H1 (cell line): ENCODE measurements around the gene SIX5. TPM values are rescaled to one million over a fixed set of nuclear protein-coding genes. Genes with fewer than 3 reads are reported as not detected.

ENCODE experiments used
- CTCF ChIA-PET: fragments of 300-600 bp; sonication (Branson Sonifier 250); formaldehyde crosslinking; loops from one replicate; lab custom pipeline; 2021; ENCODE audit not compliant: partially characterized antibody; lab: Charles Lee
- POLR2A ChIA-PET: fragments of 300-600 bp; sonication (Branson Sonifier 250); formaldehyde crosslinking; loops from one replicate; lab custom pipeline; 2021; ENCODE audit warnings: inconsistent platforms; ENCODE audit not compliant: partially characterized antibody; lab: Charles Lee
- DNase-seq, 2 experiments: peaks; one replicate each; pipeline versions ENCODE4 v3.0.0 to v3.0.0-alpha.2; 2010 to 2022; ENCODE audit warnings: low spot score in 2 of 2, low read depth in 1 of 2, mixed read lengths in 1 of 2
- FAIRE-seq: peaks from 2 replicates; lab custom pipeline; 2011; peaks lifted over from hg19 to GRCh38; lab: Jason Lieb, UNC
- H2AFZ ChIP-seq: 2 replicates; pipeline ENCODE4 v1.8.1; 2012; ENCODE audit warnings: low read length, inconsistent platforms
- H2AK5ac ChIP-seq: 2 replicates; pipeline ENCODE4 v1.6.1; 2013; ENCODE audit warnings: low read depth, low read length
- H2BK120ac ChIP-seq: replicated peaks from 2 replicates; pipeline ENCODE3; 2013; ENCODE audit warnings: low read depth, low read length, inconsistent platforms
- H2BK12ac ChIP-seq: 2 replicates; pipeline ENCODE4 v1.6.1; 2013; ENCODE audit warnings: low read depth, low read length
- H2BK15ac ChIP-seq: 2 replicates; pipeline ENCODE4 v1.6.1; 2013; ENCODE audit warnings: low read length
- H2BK20ac ChIP-seq: 2 replicates; pipeline ENCODE4 v1.6.1; 2013; ENCODE audit warnings: low read length
- H2BK5ac ChIP-seq: 2 replicates; pipeline ENCODE4 v1.6.1; 2013; ENCODE audit warnings: low read depth, low read length
- H3K14ac ChIP-seq: 2 replicates; pipeline ENCODE4 v1.6.1; 2013; ENCODE audit warnings: inconsistent platforms; ENCODE audit not compliant: insufficient read length
- H3K18ac ChIP-seq: 2 replicates; pipeline ENCODE4 v1.6.1; 2013; ENCODE audit warnings: low read length; ENCODE audit errors: extremely low read depth
- H3K23ac ChIP-seq: 2 replicates; pipeline ENCODE4 v1.6.1; 2013; ENCODE audit warnings: inconsistent platforms; ENCODE audit not compliant: insufficient read length
- H3K23me2 ChIP-seq: 2 replicates; pipeline ENCODE4 v1.6.1; 2013; ENCODE audit warnings: low read depth, low read length
- H3K27ac ChIP-seq: 2 replicates; pipeline ENCODE4 v1.6.1; 2011; ENCODE audit warnings: low read depth, low read length, inconsistent platforms
- H3K27me3 ChIP-seq, 4 experiments: replicated peaks in 1 of 4; 1 replicate in 1 of 4; 2 replicates in 3 of 4; pipeline versions ENCODE4 v1.6.1 to v1.8.1; 2011 to 2013; ENCODE audit warnings: low read length in 3 of 4, mild to moderate bottlenecking in 3 of 4, inconsistent platforms in 2 of 4, mixed read lengths in 2 of 4, moderate library complexity in 1 of 4; ENCODE audit not compliant: control insufficient read depth in 3 of 4, insufficient read depth in 3 of 4; ENCODE audit errors: extremely low read depth in 1 of 4
- H3K36me3 ChIP-seq, 4 experiments: 2 replicates each; pipeline versions ENCODE4 v1.6.1 to v1.8.1; 2011 to 2013; ENCODE audit warnings: mild to moderate bottlenecking in 4 of 4, low read length in 3 of 4, moderate library complexity in 2 of 4, control low read depth in 1 of 4, inconsistent platforms in 1 of 4; ENCODE audit not compliant: insufficient read depth in 4 of 4, control insufficient read depth in 2 of 4
- H3K4ac ChIP-seq: replicated peaks from 2 replicates; pipeline ENCODE3; 2013; ENCODE audit warnings: low read length, low read depth, mixed read lengths, inconsistent platforms; ENCODE audit not compliant: insufficient read length
- H3K4me1 ChIP-seq, 4 experiments: replicated peaks in 1 of 4; 1 replicate in 1 of 4; 2 replicates in 3 of 4; pipeline versions ENCODE4 v1.6.1 to v1.8.1; 2011 to 2013; ENCODE audit warnings: low read length in 3 of 4, inconsistent platforms in 2 of 4, mixed read lengths in 1 of 4; ENCODE audit not compliant: insufficient read depth in 4 of 4, control insufficient read depth in 3 of 4
- H3K4me2 ChIP-seq, 2 experiments: 2 replicates each; pipeline versions ENCODE4 v1.6.1 to v1.8.1; 2011 to 2013; ENCODE audit warnings: low read depth in 2 of 2, low read length in 2 of 2, control low read depth in 1 of 2, inconsistent platforms in 1 of 2, mild to moderate bottlenecking in 1 of 2; ENCODE audit not compliant: insufficient read depth in 1 of 2
- H3K4me3 ChIP-seq, 4 experiments: fragments of 200-600, 300-600 bp in 1 of 4; sonication (generic), shearing (Covaris generic), sonication (Bioruptor Twin) in 1 of 4; 2 replicates each; pipeline versions ENCODE4 v1.5.1 to v1.8.1; 2011 to 2016; ENCODE audit warnings: low read length in 4 of 4, low read depth in 3 of 4, control low read depth in 2 of 4, inconsistent platforms in 2 of 4, mild to moderate bottlenecking in 2 of 4, mixed read lengths in 1 of 4, moderate library complexity in 1 of 4; ENCODE audit not compliant: insufficient read depth in 2 of 4; ENCODE audit errors: extremely low read depth in 1 of 4
- H3K56ac ChIP-seq: replicated peaks from 2 replicates; pipeline ENCODE3; 2013; ENCODE audit warnings: low read depth, mild to moderate bottlenecking, mixed read lengths, low read length, inconsistent platforms; ENCODE audit not compliant: insufficient read length
- H3K79me1 ChIP-seq: 2 replicates; pipeline ENCODE4 v1.6.1; 2013; ENCODE audit warnings: low read depth, low read length, control low read depth
- H3K79me2 ChIP-seq, 2 experiments: 2 replicates each; pipeline versions ENCODE4 v1.6.1 to v1.8.1; 2012 to 2013; ENCODE audit warnings: low read length in 2 of 2, mild to moderate bottlenecking in 2 of 2, inconsistent platforms in 1 of 2; ENCODE audit not compliant: insufficient read depth in 2 of 2, control insufficient read depth in 1 of 2
- H3K9ac ChIP-seq, 4 experiments: replicated peaks in 1 of 4; 1 replicate in 1 of 4; 2 replicates in 3 of 4; pipeline versions ENCODE4 v1.6.1 to v1.8.1; 2011 to 2013; ENCODE audit warnings: low read depth in 3 of 4, low read length in 3 of 4, control low read depth in 2 of 4, mild to moderate bottlenecking in 2 of 4, moderate library complexity in 2 of 4, inconsistent platforms in 1 of 4; ENCODE audit errors: extremely low read depth in 1 of 4
- H3K9me3 ChIP-seq, 2 experiments: 2 replicates each; pipeline versions ENCODE4 v1.6.1 to v1.8.1; 2012 to 2013; ENCODE audit warnings: mild to moderate bottlenecking in 2 of 2, moderate library complexity in 2 of 2, control low read depth in 1 of 2, inconsistent platforms in 1 of 2, low read depth in 1 of 2, low read length in 1 of 2, mixed read lengths in 1 of 2; ENCODE audit not compliant: insufficient read depth in 2 of 2
- H4K20me1 ChIP-seq, 2 experiments: replicated peaks in 1 of 2; 2 replicates each; pipeline versions ENCODE3 to v1.8.1; 2011 to 2013; ENCODE audit warnings: inconsistent platforms in 2 of 2, low read length in 2 of 2, mild to moderate bottlenecking in 1 of 2; ENCODE audit not compliant: insufficient read depth in 2 of 2, control insufficient read depth in 1 of 2
- H4K5ac ChIP-seq: 2 replicates; pipeline ENCODE4 v1.6.1; 2013; ENCODE audit warnings: low read length, low read depth, mixed read lengths, inconsistent platforms; ENCODE audit not compliant: insufficient read length
- H4K8ac ChIP-seq: 2 replicates; pipeline ENCODE4 v1.8.0; 2013; ENCODE audit warnings: mild to moderate bottlenecking, moderate library complexity, low read length, inconsistent platforms; ENCODE audit not compliant: insufficient read depth; ENCODE audit errors: extremely low read depth
- H4K91ac ChIP-seq: replicated peaks from 2 replicates; pipeline ENCODE3; 2013; ENCODE audit warnings: low read length, mixed read lengths, inconsistent platforms; ENCODE audit not compliant: insufficient read length
- BRCA1 ChIP-seq: IDR thresholded peaks from 2 replicates; pipeline ENCODE4 v1.6.1; 2012; ENCODE audit warnings: low read depth, low read length, improper control_type of control experiment
- CEBPB ChIP-seq: IDR thresholded peaks from 2 replicates; pipeline ENCODE4 v1.6.1; 2012; ENCODE audit warnings: low read depth, low read length
- CTBP2 ChIP-seq: IDR thresholded peaks from 2 replicates; pipeline ENCODE4 v1.7.0; 2011; ENCODE audit warnings: borderline replicate concordance, mild to moderate bottlenecking, moderate library complexity, mixed read lengths, low read length; ENCODE audit not compliant: insufficient read depth, insufficient read length
- EZH2 ChIP-seq: fragments of 200-600 bp; sonication (generic); IDR thresholded peaks from 2 replicates; pipeline ENCODE4 v1.7.1; 2012; ENCODE audit warnings: low read depth, mild to moderate bottlenecking, moderate library complexity, low read length, inconsistent platforms; ENCODE audit not compliant: severe bottlenecking
- FOSL1 ChIP-seq: IDR thresholded peaks from 2 replicates; pipeline ENCODE4 v1.6.1; 2011; ENCODE audit warnings: mild to moderate bottlenecking, low read depth, low read length, moderate library complexity; ENCODE audit not compliant: insufficient read depth
- NRF1 ChIP-seq: IDR thresholded peaks from 2 replicates; pipeline ENCODE4 v1.6.1; 2011; ENCODE audit warnings: mild to moderate bottlenecking, low read depth, low read length, improper control_type of control experiment
- POLR2AphosphoS5 ChIP-seq: IDR thresholded peaks from 2 replicates; pipeline ENCODE4 v1.6.1; 2011; ENCODE audit warnings: low read depth, low read length
- RBBP5 ChIP-seq: IDR thresholded peaks from 2 replicates; pipeline ENCODE4 v1.7.1; 2012; ENCODE audit warnings: low read depth, mild to moderate bottlenecking, inconsistent platforms, low read length, moderate library complexity, borderline replicate concordance
- RNF2 ChIP-seq: fragments of 200-900, 300-1000 bp; sonication (generic); IDR thresholded peaks from 2 replicates; pipeline ENCODE4 v1.7.1; 2016; ENCODE audit warnings: borderline replicate concordance, low read depth, mild to moderate bottlenecking, antibody characterized with exemption, low read length; ENCODE audit not compliant: poor library complexity, severe bottlenecking; ENCODE audit errors: missing control alignments
- SAP30 ChIP-seq: fragments of 300-600 bp; sonication (generic); IDR thresholded peaks from 2 replicates; pipeline ENCODE4 v1.7.1; 2012; ENCODE audit warnings: low read length, moderate library complexity, mild to moderate bottlenecking, inconsistent platforms; ENCODE audit not compliant: insufficient read depth, insufficient replicate concordance
- WGBS, 2 experiments: shearing (Covaris generic) in 1 of 2; methylation state at CpG; one replicate each; pipeline versions ENCODE4 v1.1.6 to v1.1.7; 2013 to 2015; ENCODE audit warnings: low lambda C conversion rate in 2 of 2, mixed read lengths in 2 of 2, inconsistent platforms in 1 of 2, low coverage in 1 of 2, missing lambda C conversion rate in 1 of 2; ENCODE audit not compliant: insufficient replicate concordance in 2 of 2, insufficient coverage in 1 of 2, insufficient read length in 1 of 2; ENCODE audit errors: extremely low coverage in 1 of 2, missing lambda C conversion rate in 1 of 2; 5-methylcytosine and 5-hydroxymethylcytosine counted together
- polyA plus RNA-seq, 7 experiments: library from polyadenylated mRNA; depleted of rRNA in 3 of 7; stranded (reverse) in 5 of 7; unstranded in 2 of 7; fragments of >200 nt in 5 of 7; fragments of 200-250 nt in 2 of 7; gene quantifications; 1 replicate in 5 of 7; 2 replicates in 1 of 7; 4 replicates in 1 of 7; pipeline versions ENCODE4 v1.2.1 to v1.2.3, GENCODE V29; 2011 to 2013; ENCODE audit warnings: missing spikeins in 2 of 7, mixed read lengths in 2 of 7
- total RNA-seq: library from RNA; stranded (reverse); fragmentation: NEBNext Ultra II Directional; extraction: Animal tissue kit (Norgen Biotek cat#: 25700); gene quantifications from 2 replicates; pipeline ENCODE4 v1.2.1, GENCODE V29; 2021
- TF ChIP-seq, protein P1 (sequence below): IDR thresholded peaks from 2 replicates; pipeline ENCODE4 v1.6.1; 2011; ENCODE audit warnings: low read depth, mild to moderate bottlenecking, low read length; ENCODE audit not compliant: insufficient read depth

Gene SIX5
- total and polyA plus RNA-seq, 2 of the 8 experiments (the other 6 are each of a cell fraction or from before 2014, with no cell fraction given): 20.9 to 24.2 TPM

DNA sequence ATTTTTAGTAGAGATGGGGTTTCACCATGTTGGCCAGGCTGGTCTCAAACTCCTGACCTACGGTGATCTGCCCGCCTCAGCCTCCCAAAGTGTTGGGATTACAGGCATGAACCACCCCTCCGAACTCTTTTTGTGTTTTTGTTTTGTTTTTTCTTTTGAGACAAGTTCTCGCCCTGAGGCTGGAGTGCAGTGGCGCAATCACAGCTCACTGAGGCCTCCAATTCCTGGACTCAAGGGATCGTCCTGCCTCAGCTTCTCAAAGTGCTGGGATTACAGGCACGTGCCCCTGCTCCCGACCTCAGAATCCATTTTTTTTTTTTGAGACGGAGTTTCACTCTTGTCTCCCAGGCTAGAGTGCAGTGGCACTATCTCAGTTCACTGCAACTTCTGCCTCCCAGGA is 11.4 kb downstream of the SIX5 start:
- H2BK5ac ChIP-seq: no peak overlapping the region
- DNase-seq: no peak
- no peak overlapping the region for H3K27ac ChIP-seq
- no peak for FAIRE-seq
- H4K91ac ChIP-seq: no peak overlapping the region
- H3K79me2 ChIP-seq: no peaks in the 10 kb centered on the region
- no peak overlapping the region for H3K4ac ChIP-seq
- H3K9me3 ChIP-seq: no peaks in the 10 kb centered on the region
- no peak overlapping the region for H4K5ac ChIP-seq
- H3K79me1 ChIP-seq: no peaks in the 10 kb centered on the region
- no peak overlapping the region for H4K8ac ChIP-seq
- no peak overlapping the region for H3K23ac ChIP-seq
- no peak overlapping the region for H3K4me2 ChIP-seq
- H3K18ac ChIP-seq: no peak overlapping the region
- H3K36me3 ChIP-seq: no peaks in the 10 kb centered on the region
- H2BK15ac ChIP-seq: no peak overlapping the region
- H2BK120ac ChIP-seq: no peak overlapping the region
- H3K27me3 ChIP-seq: peaks cover 0 to 2% (median 1%) of the 10 kb centered on the region in 4 experiments; a peak in 1 of 7 replicates
- no peak overlapping the region for H2BK12ac ChIP-seq
- H3K23me2 ChIP-seq: peaks cover 2% of the 10 kb centered on the region; the same call in 1 of the 2 replicates
- H3K4me3 ChIP-seq: no peak overlapping the region
- H2BK20ac ChIP-seq: no peak overlapping the region
- no peak overlapping the region for H3K14ac ChIP-seq
- no peak overlapping the region for H3K9ac ChIP-seq
- H3K4me1 ChIP-seq: peaks cover 0 to 6% (median 1%) of the 10 kb centered on the region in 4 experiments; a peak in 1 of 7 replicates
- no peak overlapping the region for H2AK5ac ChIP-seq
- CTCF ChIA-PET: interaction anchor here (0.6 to 1.3 kb wide), 7 partner anchors 9 to 272 kb away, joined by 3 to 8 read pairs (median 3); partner anchors contain the start of gene SIX5
- TF ChIP-seq BRCA1 (no peak), NRF1 (no peak), RNF2 (no peak), CTBP2 (no peak), SAP30 (no peak), POLR2AphosphoS5 (no peak), FOSL1 (no peak), CEBPB (no peak), RBBP5 (no peak), EZH2 (no peak)
- TF ChIP-seq, protein P1, sequence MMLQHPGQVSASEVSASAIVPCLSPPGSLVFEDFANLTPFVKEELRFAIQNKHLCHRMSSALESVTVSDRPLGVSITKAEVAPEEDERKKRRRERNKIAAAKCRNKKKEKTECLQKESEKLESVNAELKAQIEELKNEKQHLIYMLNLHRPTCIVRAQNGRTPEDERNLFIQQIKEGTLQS: no peak
- TF ChIP-seq, all 59 proteins: peak for 0
- no peak overlapping the region for H2AFZ ChIP-seq
- POLR2A ChIA-PET: interaction anchor here (0.6 to 12.9 kb wide), 5 partner anchors 12 to 44 kb away, joined by 3 to 153 read pairs (median 5); partner anchors contain the start of gene SIX5
- H3K56ac ChIP-seq: no peak overlapping the region
- 84% methylated on average over 8 of the region's 9 CpGs; no CpG with 5 or more reads in 1 of the 2 experiments for WGBS, 2 experiments
- no peaks in the 10 kb centered on the region for H4K20me1 ChIP-seq
